Osteoblast (primary cell): ENCODE results near the gene TNFSF18. TPM values are rescaled to one million over a fixed set of nuclear protein-coding genes. Genes with fewer than 3 reads are reported as not detected.
A peak's percentile ranks its signal among the peaks of the same experiment; 100 is the strongest.

ENCODE experiments used
- DNase-seq: peaks from one replicate; pipeline ENCODE4 v3.0.0; 2011; ENCODE audit warnings: low spot score, mixed read lengths; ENCODE audit not compliant: insufficient read length; ENCODE audit errors: missing footprints
- H2AFZ ChIP-seq: 2 replicates; pipeline ENCODE4 v1.6.0; 2011; ENCODE audit warnings: mild to moderate bottlenecking, low read length
- H3K27ac ChIP-seq: 2 replicates; pipeline ENCODE4 v1.5.1; 2011; ENCODE audit warnings: mild to moderate bottlenecking, low read depth, low read length, moderate library complexity
- H3K27me3 ChIP-seq: 2 replicates; pipeline ENCODE4 v1.6.0; 2012; ENCODE audit warnings: mild to moderate bottlenecking, control low read depth, inconsistent platforms, low read length, moderate library complexity; ENCODE audit not compliant: insufficient read depth
- H3K36me3 ChIP-seq: 2 replicates; pipeline ENCODE4 v1.5.1; 2011; ENCODE audit warnings: mild to moderate bottlenecking, low read length, control low read depth, moderate library complexity; ENCODE audit not compliant: insufficient read depth
- H3K4me1 ChIP-seq: 2 replicates; pipeline ENCODE4 v1.5.1; 2011; ENCODE audit warnings: mild to moderate bottlenecking, low read length, control low read depth, moderate library complexity; ENCODE audit not compliant: insufficient read depth
- H3K4me2 ChIP-seq: 2 replicates; pipeline ENCODE4 v1.6.0; 2011; ENCODE audit warnings: mild to moderate bottlenecking, low read length; ENCODE audit not compliant: insufficient read depth
- H3K4me3 ChIP-seq: fragments of 200-600 bp; sonication (generic); 3 replicates; pipeline ENCODE4 v1.5.1; 2012; ENCODE audit warnings: mild to moderate bottlenecking, low read length, inconsistent platforms; ENCODE audit not compliant: insufficient read depth
- H3K79me2 ChIP-seq: 2 replicates; pipeline ENCODE4 v1.6.0; 2012; ENCODE audit warnings: mild to moderate bottlenecking, low read length, control low read depth, inconsistent platforms; ENCODE audit not compliant: insufficient read depth
- H3K9me3 ChIP-seq: 2 replicates; pipeline ENCODE4 v1.5.1; 2011; ENCODE audit warnings: low read depth, low read length, control low read depth
- H4K20me1 ChIP-seq: 2 replicates; pipeline ENCODE4 v1.6.0; 2012; ENCODE audit warnings: mild to moderate bottlenecking, low read length, control low read depth; ENCODE audit not compliant: insufficient read depth
- total RNA-seq: library from RNA; depleted of rRNA; stranded (reverse); fragments of >200 nt; gene quantifications from 2 replicates; pipeline ENCODE4 v1.2.3, GENCODE V29; 2012
- TF ChIP-seq, protein P1 (sequence below): IDR thresholded peaks from 2 replicates; pipeline ENCODE4 v1.5.1; 2011; ENCODE audit warnings: mild to moderate bottlenecking, low read depth, low read length, moderate library complexity; ENCODE audit errors: extremely low read depth

Gene TNFSF18
- total RNA-seq, 1 donor: 0.36 TPM

DNA sequence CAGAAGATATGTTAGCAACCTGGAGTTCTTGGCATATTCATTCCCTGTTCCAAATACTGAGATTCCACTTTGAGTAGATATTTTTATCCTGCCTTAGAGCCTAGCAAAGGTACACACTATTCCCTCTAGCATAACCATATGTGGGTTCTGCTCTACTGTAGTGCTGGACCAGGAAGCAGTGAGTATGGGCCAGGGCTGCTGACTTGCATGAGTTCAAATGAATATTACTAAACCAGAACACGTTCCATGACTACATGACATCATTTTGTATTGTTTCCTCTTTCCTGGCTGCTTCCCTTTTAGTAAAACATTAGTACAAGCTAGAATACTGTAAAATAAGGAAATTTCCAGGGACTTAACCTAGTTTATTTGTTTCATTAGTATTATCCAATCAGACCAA lies 41.1 kb downstream of the TNFSF18 start:
- Histone ChIP-seq H3K27ac (no peak overlapping the region), H3K9me3 (no peaks in the 10 kb centered on the region), H3K4me2 (no peak overlapping the region), H4K20me1 (no peaks in the 10 kb centered on the region), H3K79me2 (no peaks in the 10 kb centered on the region), H2AFZ (no peak overlapping the region), H3K4me1 (no peaks in the 10 kb centered on the region), H3K36me3 (no peaks in the 10 kb centered on the region), H3K27me3 (no peaks in the 10 kb centered on the region), H3K4me3 (no peak overlapping the region)
- TF ChIP-seq, protein P1, sequence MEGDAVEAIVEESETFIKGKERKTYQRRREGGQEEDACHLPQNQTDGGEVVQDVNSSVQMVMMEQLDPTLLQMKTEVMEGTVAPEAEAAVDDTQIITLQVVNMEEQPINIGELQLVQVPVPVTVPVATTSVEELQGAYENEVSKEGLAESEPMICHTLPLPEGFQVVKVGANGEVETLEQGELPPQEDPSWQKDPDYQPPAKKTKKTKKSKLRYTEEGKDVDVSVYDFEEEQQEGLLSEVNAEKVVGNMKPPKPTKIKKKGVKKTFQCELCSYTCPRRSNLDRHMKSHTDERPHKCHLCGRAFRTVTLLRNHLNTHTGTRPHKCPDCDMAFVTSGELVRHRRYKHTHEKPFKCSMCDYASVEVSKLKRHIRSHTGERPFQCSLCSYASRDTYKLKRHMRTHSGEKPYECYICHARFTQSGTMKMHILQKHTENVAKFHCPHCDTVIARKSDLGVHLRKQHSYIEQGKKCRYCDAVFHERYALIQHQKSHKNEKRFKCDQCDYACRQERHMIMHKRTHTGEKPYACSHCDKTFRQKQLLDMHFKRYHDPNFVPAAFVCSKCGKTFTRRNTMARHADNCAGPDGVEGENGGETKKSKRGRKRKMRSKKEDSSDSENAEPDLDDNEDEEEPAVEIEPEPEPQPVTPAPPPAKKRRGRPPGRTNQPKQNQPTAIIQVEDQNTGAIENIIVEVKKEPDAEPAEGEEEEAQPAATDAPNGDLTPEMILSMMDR: no peak
- DNase-seq: no peak

GRCh38 chr1:173005196-173005864 lies 45.4 kb downstream of the TNFSF18 start:
- H3K36me3 ChIP-seq: no peaks in the 10 kb centered on the region
- peaks cover 2% of the 10 kb centered on the region for H3K4me1 ChIP-seq
- H3K9me3 ChIP-seq: no peaks in the 10 kb centered on the region
- no peak overlapping the region for H3K27ac ChIP-seq
- no peaks in the 10 kb centered on the region for H3K79me2 ChIP-seq
- H3K4me3 ChIP-seq: no peak overlapping the region
- DNase-seq: no peak
- no peaks in the 10 kb centered on the region for H3K27me3 ChIP-seq
- H3K4me2 ChIP-seq: no peak overlapping the region
- H4K20me1 ChIP-seq: no peaks in the 10 kb centered on the region
- no peak overlapping the region for H2AFZ ChIP-seq
- TF ChIP-seq, protein P1: peak; percentile 18

- Histone ChIP-seq H3K36me3 (no peaks in the 10 kb centered on the region), H3K4me1 (peaks cover 2% of the 10 kb centered on the region), H3K79me2 (no peaks in the 10 kb centered on the region), H3K4me3 (no peak overlapping the region), H2AFZ (peak overlapping the region; percentile 66), H3K27me3 (no peaks in the 10 kb centered on the region), H3K4me2 (no peak overlapping the region), H3K9me3 (no peaks in the 10 kb centered on the region), H3K27ac (peak overlapping the region; percentile 54), H4K20me1 (no peaks in the 10 kb centered on the region)
- DNase-seq: no peak
- TF ChIP-seq, protein P1: no peak
Measured at GRCh38 chr1:173002891-173003838, 47.6 kb downstream of the TNFSF18 start.

DNA sequence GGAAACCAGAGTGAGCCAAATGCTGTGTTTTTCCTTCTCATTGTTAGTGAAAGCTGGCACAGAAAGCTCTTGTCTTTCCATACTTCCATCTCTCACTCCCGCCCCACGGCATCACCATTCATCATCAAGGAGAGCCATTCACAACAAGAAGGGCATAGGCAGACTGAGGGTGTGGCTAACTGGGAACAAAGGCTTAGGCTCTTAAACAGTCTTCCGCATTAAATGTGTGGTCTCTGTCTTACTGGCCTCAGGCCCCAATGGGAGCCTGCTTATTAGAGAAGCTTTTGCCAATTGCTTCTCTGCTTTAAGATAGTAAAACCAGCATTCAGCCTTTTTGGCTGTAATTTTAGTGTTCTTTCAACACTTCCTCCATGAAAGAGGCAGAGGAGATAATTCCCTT lies 51.4 kb downstream of the TNFSF18 start:
- Histone ChIP-seq H3K79me2 (no peaks in the 10 kb centered on the region), H3K4me1 (peaks cover 2% of the 10 kb centered on the region), H3K36me3 (no peaks in the 10 kb centered on the region), H3K27me3 (no peaks in the 10 kb centered on the region), H4K20me1 (no peaks in the 10 kb centered on the region), H3K4me3 (no peak overlapping the region), H3K9me3 (no peaks in the 10 kb centered on the region), H3K27ac (no peak overlapping the region), H2AFZ (peak overlapping the region; percentile 60), H3K4me2 (no peak overlapping the region)
- TF ChIP-seq, protein P1: no peak
- DNase-seq: no peak
